NCI-H2107 (cell line): ENCODE results near the gene PTPRN2.

ENCODE experiments used
- DNase-seq: peaks from one replicate; lab custom pipeline; 2025; lab: John Stamatoyannopoulos, UW

The PTPRN2 gene

DNA sequence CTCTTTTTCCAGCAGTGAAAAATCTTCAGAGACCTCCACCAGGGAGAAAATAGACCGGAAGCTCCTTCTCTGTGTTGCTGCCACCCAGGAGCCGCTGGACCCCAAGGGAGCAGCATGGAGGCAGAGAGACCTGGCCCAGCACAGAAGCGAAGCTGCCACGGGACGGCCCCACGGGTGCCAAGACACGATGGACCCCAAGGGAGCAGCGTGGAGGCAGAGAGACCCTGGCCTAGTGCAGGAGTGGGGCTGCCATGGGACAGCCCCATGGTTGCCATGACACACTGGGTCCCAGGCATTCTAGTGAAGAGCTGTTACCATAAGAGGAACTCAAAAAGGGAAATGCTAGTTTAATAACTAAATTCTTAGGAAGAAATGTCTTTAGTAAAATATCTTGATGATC lies 186.3 kb downstream of the PTPRN2 start:
- no peak for DNase-seq

DNA sequence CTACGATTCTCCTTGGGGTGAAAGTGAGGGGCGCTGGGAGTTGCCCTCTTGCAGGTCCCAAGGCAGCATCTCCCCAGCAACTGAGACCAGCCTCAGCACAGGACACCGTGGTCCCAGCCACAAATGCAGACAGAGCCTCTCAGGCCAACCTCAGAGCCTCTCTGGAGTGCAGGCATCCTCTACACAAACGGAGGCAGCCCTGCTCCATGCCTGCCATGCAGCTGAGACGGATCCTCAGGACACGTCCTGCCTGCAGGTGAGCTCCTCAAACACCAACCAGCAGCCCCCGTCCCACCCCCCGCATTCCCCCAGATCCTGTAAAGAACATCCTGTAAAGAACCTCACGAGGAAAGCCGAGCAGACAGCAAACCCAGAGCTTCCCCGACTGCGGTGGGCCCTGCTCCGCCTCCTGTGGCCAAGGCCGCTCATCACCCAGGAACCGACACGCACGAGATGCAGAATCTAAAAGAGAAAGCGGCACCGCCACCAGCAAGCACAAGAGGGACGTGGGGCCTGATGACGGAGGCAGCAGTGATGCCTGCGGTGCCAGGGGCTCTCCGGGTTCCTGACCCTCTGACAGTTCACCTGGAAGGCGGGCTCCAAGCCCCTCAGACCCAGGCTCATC lies 186.9 kb downstream of the PTPRN2 start:
- DNase-seq = no peak

DNA sequence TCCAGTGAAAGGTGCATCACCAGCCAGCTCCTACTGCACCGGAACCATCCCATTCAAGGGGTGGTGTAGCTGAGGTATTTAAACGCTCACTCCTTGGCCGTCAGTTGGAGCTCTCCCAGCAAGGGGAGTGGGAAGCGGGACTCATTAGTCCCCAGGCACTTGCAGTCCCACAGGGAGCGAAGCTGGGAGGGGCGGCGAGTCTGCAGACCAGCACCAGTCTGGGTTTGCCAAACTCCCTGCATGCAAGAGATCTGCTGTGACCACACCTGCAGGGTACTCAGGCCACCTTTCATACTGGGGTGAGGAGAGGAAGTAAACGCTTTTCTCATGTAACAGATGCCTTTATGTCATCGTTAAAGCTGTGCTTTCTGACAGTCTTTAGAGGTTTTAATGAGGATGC lies 187.9 kb downstream of the PTPRN2 start:
- DNase-seq = no peak

DNA sequence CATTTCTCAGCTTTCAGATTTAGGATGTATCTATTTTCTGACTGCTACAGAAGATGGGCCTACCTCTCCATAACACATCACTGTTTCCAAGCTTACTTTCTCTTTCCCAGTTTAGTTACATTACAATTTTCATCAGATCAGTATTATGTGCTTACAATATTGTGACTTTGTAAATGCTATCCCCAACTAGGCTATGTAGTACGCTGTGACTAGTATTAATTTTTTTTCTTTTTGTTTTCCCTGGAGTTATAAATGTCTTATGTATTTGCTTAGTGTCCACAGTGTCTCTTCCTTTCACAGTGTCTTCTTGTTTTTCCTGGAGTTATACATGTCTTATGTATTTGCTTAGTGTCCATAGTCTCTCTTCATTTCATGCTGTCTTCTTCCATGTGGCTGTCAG lies 188.9 kb downstream of the PTPRN2 start:
- no peak for DNase-seq

DNA sequence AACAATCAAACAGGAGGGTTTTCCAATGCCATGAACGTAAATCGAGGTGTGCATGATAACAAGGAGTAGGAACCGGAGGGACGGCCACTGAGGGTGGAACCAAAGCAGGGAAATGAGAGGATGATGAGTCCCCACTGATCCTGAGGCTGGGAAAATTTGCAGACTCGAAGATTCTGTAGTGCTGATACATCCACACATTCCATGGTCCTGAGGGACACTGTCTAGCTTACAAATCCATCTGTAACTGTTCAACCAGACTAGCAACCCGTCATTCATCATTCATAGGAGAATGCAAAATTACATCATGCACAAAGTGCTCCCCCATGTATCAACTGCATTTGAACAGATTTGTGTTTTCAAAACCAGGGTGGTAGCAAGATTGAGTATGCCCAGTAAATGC lies 189.7 kb downstream of the PTPRN2 start:
- no peak for DNase-seq

DNA sequence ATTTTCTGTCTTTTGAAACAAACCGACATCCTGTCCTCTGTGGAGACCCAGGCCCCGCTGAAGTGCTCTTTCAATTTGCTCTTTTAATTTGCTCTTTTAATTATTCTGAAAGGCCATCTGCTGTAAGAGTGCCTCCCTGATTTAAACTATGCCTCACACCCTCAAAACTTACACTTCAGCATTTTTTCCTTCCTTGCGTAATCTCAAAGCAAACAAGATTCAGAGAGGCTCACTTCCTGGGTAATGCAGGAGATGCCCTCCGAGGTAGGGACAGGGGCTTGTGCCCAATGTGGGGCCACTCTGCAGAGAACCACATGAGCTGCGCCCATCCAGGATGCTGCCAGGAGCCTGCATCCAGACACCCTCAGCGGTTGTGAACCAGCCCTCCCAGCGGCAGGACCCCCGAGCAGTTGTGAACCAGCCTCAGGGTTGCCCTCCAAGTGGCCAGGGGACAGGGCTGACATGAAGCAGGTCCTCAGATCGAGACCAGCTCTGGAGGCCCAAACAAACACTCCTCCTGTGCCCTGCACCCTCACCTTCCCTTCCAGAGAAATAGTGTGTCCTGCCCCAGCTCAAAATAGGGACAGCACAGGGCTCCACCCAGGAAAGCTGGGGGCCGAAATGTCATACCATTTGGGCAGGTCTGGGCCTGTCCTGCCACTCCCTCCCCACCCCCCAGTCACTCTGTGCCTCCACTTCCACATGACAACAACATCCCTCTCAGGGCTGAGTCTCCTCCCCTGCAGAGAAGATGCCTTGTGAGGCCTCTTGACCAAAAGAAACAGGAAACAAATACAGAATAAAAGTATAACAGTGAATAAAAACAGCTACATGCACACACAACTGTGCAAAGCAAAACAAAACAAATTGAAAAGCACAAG lies 190.4 kb downstream of the PTPRN2 start:
- DNase-seq = no peak

DNA sequence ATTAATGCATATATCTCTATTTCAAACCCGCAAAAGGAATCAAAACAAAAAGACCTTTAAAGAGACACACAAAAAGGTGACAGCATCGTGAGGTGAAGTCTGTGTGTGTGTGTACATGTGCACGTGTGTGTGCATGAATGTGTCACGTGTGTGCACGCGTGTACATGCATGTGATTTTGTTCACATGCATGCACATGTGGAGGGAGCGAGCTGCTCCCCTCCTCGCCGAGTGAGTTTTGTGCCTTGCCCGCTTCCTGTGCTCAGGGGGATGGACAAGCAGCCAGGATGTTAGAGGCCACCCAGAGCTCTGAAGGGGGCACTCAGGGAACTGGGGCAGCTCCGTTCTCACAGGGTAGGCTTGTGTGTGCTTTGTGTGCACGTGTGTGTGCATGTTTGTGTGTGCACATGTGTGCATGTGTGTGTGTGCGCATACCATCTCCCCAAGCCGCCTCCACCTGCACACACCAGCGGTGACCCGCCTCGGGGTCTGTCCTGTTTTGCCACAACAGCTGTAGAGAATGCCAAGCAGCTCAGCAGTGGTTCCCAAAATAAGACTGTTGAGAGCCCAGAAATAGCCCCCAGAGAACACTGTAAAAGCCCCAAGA lies 191.2 kb downstream of the PTPRN2 start:
- DNase-seq = no peak

DNA sequence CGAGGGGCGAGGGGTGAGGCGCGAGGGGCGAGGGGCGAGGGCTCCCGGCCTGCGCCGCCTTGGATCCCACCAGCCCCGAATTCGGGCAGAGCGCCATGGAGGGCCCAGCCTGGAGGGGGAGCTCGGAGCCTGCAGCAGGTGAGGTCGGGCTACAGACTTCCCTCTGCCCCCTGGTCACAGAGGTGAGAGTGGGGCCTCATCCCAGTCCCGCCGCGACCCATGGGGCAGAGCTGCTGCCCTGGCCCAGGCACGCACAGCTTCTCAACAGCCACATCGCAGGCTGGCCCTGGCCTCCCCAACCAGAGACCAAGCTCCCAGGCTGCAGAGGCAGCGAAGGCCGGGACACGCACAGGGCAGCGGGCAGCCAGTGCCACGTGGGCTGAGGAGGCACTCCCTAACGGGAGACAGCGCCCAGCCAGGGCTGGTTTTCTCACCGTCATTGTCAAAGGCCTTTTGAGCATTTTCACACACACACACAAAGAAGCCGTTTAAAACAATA lies 191.8 kb downstream of the PTPRN2 start:
- DNase-seq = no peak

DNA sequence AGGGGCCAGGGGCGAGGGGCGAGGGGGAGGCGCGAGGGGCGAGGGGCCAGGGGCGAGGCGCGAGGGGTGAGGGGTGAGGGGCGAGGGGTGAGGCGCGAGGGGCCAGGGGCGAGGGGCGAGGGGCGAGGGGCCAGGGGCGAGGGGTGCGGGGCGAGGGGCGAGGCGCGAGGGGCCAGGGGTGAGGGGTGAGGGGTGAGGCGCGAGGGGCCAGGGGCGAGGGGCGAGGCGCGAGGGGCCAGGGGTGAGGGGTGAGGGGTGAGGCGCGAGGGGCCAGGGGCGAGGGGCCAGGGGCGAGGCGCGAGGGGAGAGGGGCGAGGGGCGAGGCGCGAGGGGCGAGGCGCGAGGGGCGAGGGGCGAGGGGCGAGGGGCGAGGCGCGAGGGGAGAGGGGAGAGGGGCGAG lies 192.3 kb downstream of the PTPRN2 start:
- no peak for DNase-seq

DNA sequence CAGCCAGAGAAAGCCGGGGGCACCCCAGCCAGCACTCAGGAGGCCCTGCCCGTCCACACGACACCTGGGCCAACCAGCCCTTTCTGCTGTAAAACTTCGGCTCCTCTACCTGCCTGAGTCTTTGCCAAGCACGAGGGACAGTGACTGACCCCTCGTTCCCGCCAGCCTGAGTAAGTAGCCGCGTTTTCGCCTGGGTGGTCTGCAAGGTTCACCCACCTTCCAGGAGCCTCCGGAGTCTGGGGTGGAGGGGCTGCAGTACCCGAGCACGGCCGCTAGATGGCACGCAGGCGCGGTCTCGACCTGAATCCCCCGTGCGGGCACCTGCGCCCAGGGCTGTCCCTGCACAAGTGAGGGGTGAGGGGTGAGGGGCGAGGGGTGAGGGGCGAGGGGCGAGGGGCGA lies 192.7 kb downstream of the PTPRN2 start:
- no peak for DNase-seq

DNA sequence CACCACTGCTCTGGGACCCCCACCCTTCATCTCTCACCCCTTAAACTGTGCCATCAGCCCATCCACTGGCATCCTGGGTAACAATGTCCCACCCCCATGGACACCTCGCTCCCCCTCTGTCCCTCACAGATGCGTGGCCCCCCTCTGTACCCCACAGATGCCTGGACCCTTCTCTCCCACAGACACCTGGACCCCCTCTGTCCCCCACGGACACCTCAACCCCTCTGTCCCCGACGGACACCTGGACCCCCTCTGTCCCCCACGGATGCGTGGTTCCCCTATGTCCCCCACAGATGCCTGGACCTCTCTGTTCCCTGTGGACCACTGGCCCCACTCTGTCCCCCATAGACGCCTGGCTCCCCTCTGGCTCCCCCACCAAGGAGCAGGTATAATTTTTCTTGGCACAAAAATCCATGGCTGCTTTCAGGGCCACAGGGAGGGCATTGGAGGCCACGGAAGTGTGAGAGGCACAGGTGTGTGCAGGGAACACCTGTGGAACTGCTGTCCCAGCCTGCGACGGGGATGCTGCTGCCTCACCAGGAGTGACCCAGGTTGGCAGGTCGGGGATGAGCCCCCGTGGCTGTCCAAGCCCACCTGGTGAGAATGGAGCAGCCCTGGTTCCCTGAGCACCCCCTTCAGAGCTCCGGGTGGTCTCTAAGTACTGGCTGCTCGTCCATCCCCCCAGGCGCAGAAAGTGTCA lies 193.5 kb downstream of the PTPRN2 start:
- no peak for DNase-seq

DNA sequence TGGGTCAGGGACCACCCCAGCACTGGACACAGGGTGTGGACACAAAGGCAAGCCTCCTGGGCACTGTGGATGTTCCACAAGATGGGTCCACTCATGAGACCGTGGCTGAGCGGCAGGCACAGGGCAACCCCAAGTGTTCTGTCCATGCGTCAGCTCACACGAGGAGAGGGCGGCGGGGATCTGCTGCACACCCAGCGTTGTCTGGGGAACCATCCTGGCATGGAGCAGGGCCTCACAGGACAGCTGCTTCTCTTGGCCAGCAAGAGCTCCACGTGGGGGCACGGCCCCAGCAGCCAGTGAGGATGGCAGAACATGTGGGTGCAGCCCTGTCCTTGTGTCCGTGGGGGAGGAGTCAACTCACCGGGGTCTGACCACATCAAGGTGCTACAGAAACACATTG lies 195.4 kb downstream of the PTPRN2 start:
- DNase-seq = no peak

DNA sequence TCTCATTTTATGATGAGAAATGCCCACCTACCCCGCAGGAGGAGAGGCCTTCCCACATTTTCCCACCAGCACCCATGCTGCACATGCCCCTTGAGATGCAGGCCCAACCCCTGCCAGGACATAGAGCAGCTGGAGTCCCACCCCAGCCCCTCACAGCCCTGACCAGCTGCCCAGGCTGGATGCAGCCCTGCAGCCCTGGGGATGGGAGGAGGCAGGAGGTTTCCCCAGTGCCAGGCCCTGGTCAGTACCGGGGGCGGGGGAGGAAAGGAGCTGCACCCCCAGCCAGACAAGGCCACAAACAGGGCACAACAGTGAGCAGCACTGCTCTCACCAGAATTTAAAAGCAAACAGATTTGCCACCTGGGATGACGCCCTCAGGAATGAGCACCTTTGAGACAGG lies 196.1 kb downstream of the PTPRN2 start:
- DNase-seq = no peak

DNA sequence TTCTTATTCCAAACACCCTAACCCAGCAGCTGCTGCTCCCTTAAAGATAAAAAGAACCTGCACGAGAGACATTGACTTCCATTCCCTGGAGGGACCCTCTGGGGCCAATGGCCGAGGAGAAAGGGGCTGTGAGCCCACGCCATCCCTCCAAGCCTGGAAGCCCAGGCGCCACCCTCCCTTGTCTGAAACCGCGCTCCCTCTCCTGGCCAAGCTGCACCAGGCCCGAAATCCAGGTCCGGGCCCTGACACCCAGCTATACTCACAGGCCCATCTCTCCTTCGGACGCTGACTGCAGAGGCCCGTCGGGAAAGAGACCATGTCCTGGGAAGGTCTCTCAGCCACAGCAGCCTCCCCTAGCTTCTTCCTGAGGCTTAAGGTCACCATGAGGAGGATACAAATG lies 196.5 kb downstream of the PTPRN2 start:
- no peak for DNase-seq

DNA sequence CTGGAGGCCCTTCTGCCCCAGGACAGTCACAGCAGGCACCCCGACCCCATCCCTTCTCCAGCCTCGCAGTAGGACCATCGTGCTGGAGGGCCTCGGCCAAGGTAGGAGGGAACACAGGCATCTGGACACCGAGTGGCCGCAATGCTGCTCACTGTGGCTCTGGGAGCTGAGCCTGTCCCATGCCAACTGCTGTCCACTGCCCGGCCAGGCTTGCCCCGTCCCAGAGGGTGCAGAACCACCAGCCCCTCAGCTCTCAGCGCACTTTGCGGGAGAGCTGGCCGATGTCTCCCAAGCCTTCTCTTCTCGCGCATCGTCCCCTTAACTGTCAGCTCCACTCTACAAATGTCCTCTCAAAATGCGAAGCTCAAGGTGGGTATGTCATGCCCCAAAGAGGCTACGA lies 197.2 kb downstream of the PTPRN2 start:
- DNase-seq = no peak

DNA sequence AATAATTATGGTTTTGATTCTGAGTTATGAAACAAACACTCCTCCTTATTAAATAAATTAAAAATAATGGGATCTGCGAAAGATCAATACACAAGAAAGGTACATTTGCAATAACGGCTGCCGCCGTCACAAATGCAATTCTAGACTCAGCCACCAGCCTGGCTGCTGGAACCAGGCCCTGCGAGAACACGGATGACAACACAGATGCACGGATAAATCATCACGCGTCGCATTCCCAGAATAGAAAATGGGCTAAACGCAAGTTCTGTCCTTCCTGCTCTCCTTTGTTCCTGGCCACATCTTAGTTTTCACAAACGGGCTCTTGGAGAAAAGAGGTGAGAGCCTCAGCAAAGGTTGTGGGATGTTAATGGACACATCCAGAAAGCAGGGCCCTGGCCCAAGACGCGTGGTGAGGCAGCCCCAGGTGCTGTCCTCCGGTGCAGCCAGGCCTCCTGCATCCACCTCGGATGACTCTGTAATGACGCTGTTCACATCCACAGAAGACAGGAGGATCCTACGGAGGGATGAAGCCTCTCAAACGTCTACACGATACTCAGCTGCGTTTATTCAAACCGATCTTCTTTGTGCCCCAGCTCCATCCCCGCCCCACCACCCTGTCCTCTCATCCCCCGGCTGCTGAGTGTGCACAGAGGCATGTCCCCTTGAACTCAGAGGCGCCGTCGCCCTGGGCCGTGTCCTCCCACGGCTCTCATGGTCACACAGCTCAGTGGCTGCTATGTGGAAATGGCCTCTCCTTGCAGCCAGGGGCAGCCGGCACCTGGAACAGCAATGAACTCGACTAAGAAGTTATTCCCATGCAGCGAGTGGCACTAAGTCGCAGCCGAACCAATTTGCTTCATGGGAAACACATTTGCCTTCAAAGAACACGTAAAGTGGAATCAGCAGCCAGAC lies 197.9 kb downstream of the PTPRN2 start:
- DNase-seq = no peak

DNA sequence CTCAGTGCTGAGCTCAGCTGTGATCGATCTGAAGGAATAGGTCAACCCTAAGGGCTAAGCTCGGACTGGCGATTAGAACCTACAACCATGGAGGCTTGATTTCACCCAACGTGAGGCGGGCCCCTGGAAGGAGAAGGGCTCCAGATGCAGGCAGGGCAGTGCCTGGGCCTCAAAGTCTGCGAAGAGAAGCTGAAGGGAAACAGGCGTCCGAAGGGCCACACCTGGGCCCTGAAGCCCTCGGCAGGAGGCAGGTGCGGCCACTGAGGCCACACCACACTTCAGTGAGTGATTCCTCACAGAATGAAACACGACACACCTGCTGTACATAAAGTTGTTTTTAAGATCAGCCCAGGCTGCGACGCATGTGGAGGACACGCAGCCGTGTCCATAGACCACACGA lies 198.7 kb downstream of the PTPRN2 start:
- DNase-seq = no peak

DNA sequence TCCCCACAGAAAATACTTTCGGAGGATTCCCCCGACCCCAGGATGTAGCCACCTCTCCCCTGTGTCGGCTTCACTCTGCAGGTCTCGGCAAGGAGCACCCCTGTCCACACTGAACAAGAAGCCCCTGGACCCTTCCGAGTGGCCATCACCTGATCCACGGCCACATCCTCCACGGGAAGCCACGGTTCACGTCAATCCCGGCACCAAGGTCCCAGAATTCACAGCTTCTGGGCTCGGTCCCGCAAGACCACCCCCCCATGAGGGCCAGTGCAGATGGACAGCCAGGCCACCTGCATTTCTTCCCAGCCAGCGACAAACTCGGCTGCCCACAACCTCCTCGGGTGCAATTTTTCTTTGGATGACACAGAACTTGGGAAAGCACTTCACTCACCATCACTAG lies 199.6 kb downstream of the PTPRN2 start:
- no peak for DNase-seq

DNA sequence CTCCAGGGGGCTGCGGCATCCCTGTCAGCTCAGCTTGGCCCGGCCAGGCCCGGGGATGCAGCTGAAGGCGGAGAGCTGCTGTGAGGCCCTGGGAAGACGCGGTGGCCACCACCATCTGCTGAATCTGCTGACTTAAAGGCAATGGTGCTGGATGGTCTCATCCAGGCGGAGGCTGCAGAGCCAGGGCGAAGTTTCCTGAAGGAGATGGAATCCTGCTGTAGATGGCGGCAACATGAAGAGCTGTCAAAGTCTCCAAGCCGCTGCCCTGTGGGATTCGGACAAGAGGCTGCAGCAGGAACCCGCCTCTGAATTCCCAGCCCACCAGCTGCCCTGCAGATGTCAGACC lies 200.1 kb downstream of the PTPRN2 start:
- no peak for DNase-seq

DNA sequence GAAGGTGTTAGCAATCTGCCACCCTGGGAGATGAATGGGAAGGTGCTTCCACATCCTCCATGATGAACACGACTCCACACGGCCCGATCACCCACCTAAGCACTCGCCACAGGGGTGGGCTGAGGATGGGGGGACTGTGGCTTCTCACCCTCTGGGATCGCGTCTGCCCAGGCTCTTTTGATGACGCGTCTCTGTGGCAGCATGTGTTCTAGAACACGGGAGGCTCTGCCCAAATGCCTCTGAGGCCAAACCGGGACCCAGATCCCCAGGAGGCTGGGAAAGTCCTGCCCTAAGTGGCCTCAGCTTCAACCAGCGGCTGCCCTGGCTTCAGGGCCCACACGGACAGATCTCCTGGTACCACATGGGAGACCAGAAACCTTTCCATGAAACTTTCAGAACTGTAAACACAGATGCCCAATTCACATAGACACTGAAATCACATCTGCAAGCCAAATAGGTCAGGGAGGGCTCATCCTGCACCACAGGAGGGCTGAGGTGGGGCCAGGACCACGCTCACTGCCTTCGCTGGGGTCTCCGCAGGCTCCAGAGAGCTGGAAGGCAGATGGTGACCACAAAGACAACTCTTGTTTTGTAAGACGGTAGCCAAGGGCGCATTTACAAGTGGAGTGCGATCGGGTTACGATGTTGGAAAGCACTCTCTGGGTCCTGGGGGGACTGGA lies 200.6 kb downstream of the PTPRN2 start:
- no peak for DNase-seq

DNA sequence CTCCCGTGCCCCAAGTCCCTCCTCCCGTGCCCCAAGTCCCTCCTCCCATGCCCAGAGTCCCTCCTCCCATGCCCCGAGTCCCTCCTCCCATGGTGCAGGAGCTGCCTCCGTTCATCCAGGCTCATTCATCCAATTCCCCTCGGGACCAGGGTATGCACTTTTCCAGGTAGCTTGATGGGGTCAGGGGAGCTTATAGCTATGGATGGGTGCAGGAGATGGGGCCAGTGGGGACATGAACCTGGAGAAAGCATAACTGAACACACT lies 201.3 kb downstream of the PTPRN2 start:
- DNase-seq = no peak
